HepG2 (cell line): ENCODE measurements around the gene NPVF. TPM values are rescaled to one million over a fixed set of nuclear protein-coding genes. Genes with fewer than 3 reads are reported as not detected.

Source experiments
- ATAC-seq: fragments of 200-7000 bp; cut with Tn5 transposase; 3 replicates; pipeline ENCODE4 v1.9.1; 2020; ENCODE audit warnings: mild to moderate bottlenecking, moderate library complexity
- BruUV-seq: library from RNA; stranded (reverse); fragments of 400-500 nt; replicated peaks from 2 replicates; lab custom pipeline; 2021; lab: Mats Ljungman, UMichigan
- CTCF ChIA-PET: fragments of 300-600 bp; formaldehyde crosslinking; extraction: SDS; loops from one replicate; lab custom pipeline; 2021; ENCODE audit warnings: low total read pairs, inconsistent platforms, low intra/inter-chr PET ratio; lab: Yijun Ruan, JAX
- POLR2A ChIA-PET: fragments of 350-600 bp; sonication (Branson Sonifier 250); formaldehyde crosslinking; loops from one replicate; lab custom pipeline; 2020; ENCODE audit warnings: antibody characterized with exemption, inconsistent platforms; lab: Yijun Ruan, JAX
- DNase-seq: peaks from one replicate; pipeline ENCODE4 v3.0.0-alpha.2; 2015; ENCODE audit warnings: low spot score
- FAIRE-seq: peaks from 3 replicates; lab custom pipeline; 2011; peaks lifted over from hg19 to GRCh38; lab: Jason Lieb, UNC
- H2AFZ ChIP-seq: one replicate; pipeline ENCODE4 v1.6.1; 2011; ENCODE audit warnings: low read length, inconsistent platforms
- H3K27ac ChIP-seq: fragments of 300-600 bp; 3 replicates; pipeline ENCODE4 v1.8.0; 2011; ENCODE audit warnings: mixed run types, mild to moderate bottlenecking, mixed read lengths, low read length, inconsistent platforms; ENCODE audit not compliant: insufficient read depth; ENCODE audit errors: extremely low read length
- H3K27me3 ChIP-seq, 2 experiments: fragments of 200-600 bp in 1 of 2; 2 replicates in 1 of 2; 3 replicates in 1 of 2; pipeline versions ENCODE4 v1.6.0 to v1.8.0; 2011; ENCODE audit warnings: low read length in 2 of 2, mild to moderate bottlenecking in 2 of 2, moderate library complexity in 2 of 2, inconsistent platforms in 1 of 2; ENCODE audit not compliant: insufficient read depth in 2 of 2, control insufficient read depth in 1 of 2
- H3K36me3 ChIP-seq, 2 experiments: fragments of 200-600 bp in 1 of 2; replicated peaks in 1 of 2; 2 replicates in 1 of 2; 3 replicates in 1 of 2; pipeline versions ENCODE4 v1.5.1 to v1.8.0; 2011; ENCODE audit warnings: low read length in 2 of 2, inconsistent platforms in 1 of 2; ENCODE audit not compliant: insufficient read depth in 2 of 2, control insufficient read depth in 1 of 2
- H3K4me1 ChIP-seq: 2 replicates; pipeline ENCODE4 v1.5.1; 2012; ENCODE audit warnings: low read length, inconsistent platforms; ENCODE audit not compliant: insufficient read depth
- H3K4me2 ChIP-seq: 2 replicates; pipeline ENCODE4 v1.6.0; 2011; ENCODE audit warnings: low read depth, low read length, inconsistent platforms
- H3K4me3 ChIP-seq, 3 experiments: fragments of 200-600 bp in 1 of 3; sonication (generic), shearing (Covaris generic) in 1 of 3; replicated peaks in 1 of 3; 2 replicates each; pipeline ENCODE4 v1.5.1; 2011 to 2016; ENCODE audit warnings: low read length in 3 of 3, inconsistent platforms in 2 of 3, low read depth in 2 of 3, mild to moderate bottlenecking in 2 of 3, control low read depth in 1 of 3, mixed read lengths in 1 of 3; ENCODE audit not compliant: insufficient read depth in 1 of 3
- H3K79me2 ChIP-seq: one replicate; pipeline ENCODE4 v1.6.1; 2011; ENCODE audit warnings: low read length, inconsistent platforms; ENCODE audit not compliant: insufficient read depth
- H3K9ac ChIP-seq: 2 replicates; pipeline ENCODE4 v1.6.0; 2011; ENCODE audit warnings: mild to moderate bottlenecking, low read depth, low read length, inconsistent platforms; ENCODE audit not compliant: insufficient read depth
- H3K9me3 ChIP-seq: 2 replicates; pipeline ENCODE4 v1.5.1; 2012; ENCODE audit warnings: mild to moderate bottlenecking, low read length
- H4K20me1 ChIP-seq: 2 replicates; pipeline ENCODE4 v1.6.0; 2011; ENCODE audit warnings: inconsistent platforms, mild to moderate bottlenecking, low read length, moderate library complexity; ENCODE audit not compliant: insufficient read depth
- CTCF ChIP-seq: sonication (generic); formaldehyde crosslinking; IDR thresholded peaks from 2 replicates; pipeline ENCODE4 v1.5.0; 2020; ENCODE audit warnings: mild to moderate bottlenecking, missing genetic modification reagents, moderate library complexity
- DNMT1 ChIP-seq: sonication (generic); formaldehyde crosslinking; IDR thresholded peaks from 2 replicates; pipeline ENCODE4 v1.5.1; 2020; ENCODE audit warnings: mild to moderate bottlenecking, missing genetic modification reagents
- FOXA1 ChIP-seq, 2 experiments: fragments of 450-650 bp in 1 of 2; sonication (generic) in 1 of 2; formaldehyde crosslinking in 1 of 2; IDR thresholded peaks; 2 replicates each; pipeline versions ENCODE4 v1.4.0 to v1.6.1; 2016 to 2020; ENCODE audit warnings: missing genetic modification reagents in 1 of 2
- FOXA3 ChIP-seq: IDR thresholded peaks from 2 replicates; pipeline ENCODE4 v1.6.1; 2016; ENCODE audit warnings: missing genetic modification reagents, missing compliant biosample characterization
- KLF11 ChIP-seq: IDR thresholded peaks from 2 replicates; pipeline ENCODE4 v1.6.1; 2016; ENCODE audit warnings: missing compliant biosample characterization
- SKI ChIP-seq: fragments of 450-650 bp; IDR thresholded peaks from one replicate; pipeline ENCODE4 v1.6.1; 2018; ENCODE audit warnings: mild to moderate bottlenecking; ENCODE audit not compliant: partially characterized antibody
- STAG1 ChIP-seq: sonication (generic); formaldehyde crosslinking; IDR thresholded peaks from 2 replicates; pipeline ENCODE4 v1.4.0; 2020; ENCODE audit warnings: missing genetic modification reagents
- ZFP36L2 ChIP-seq: sonication (generic); formaldehyde crosslinking; IDR thresholded peaks from 2 replicates; pipeline ENCODE4 v1.4.0; 2020; ENCODE audit warnings: missing genetic modification reagents
- WGBS: methylation state at CpG from one replicate; pipeline ENCODE4 v1.1.6; 2017; ENCODE audit warnings: low lambda C conversion rate; 5-methylcytosine and 5-hydroxymethylcytosine counted together
- in situ Hi-C: cut with HindIII; loops from 2 replicates; pipeline ENCODE4 v1.10.0; 2017; ENCODE audit warnings: low pct_unique_long_range_greater_than_20kb; ENCODE audit not compliant: extremely low pct_ligation_motif_present
- intact Hi-C: fragments of 100-400 bp; cut with micrococcal nuclease; formaldehyde crosslinking; loops from one replicate; pipeline ENCODE4 v1.10.0; 2022; ENCODE audit not compliant: unreplicated experiment
- polyA plus RNA-seq, 8 experiments: library from polyadenylated mRNA; depleted of rRNA in 3 of 8; stranded (reverse) in 7 of 8; unstranded in 1 of 8; fragments of >200 nt; fragmentation: Illumina TruSeq in 4 of 8; extraction: Trizol in 4 of 8; gene quantifications; 2 replicates each; pipeline versions ENCODE4 v1.2.1 to v1.2.3, GENCODE V29; 2011 to 2016; ENCODE audit warnings: low read depth in 4 of 8, missing spikeins in 1 of 8, mixed read lengths in 1 of 8; ENCODE audit not compliant: insufficient read depth in 1 of 8
- total RNA-seq, 5 experiments: library from RNA; depleted of rRNA; stranded (reverse); fragments of >200 nt; fragmentation: Illumina TruSeq; extraction: Trizol; gene quantifications; 2 replicates each; pipeline ENCODE4 v1.2.3, GENCODE V29; 2016; ENCODE audit warnings: low read depth in 1 of 5

Gene NPVF
- total and polyA plus RNA-seq, 2 of the 13 experiments (the other 11 are each of a cell fraction or from before 2014, with no cell fraction given) = not detected

GRCh38 chr7:25216837-25217236 is 11.4 kb downstream of the NPVF start:
- H3K9me3 ChIP-seq = no peaks in the 10 kb centered on the region
- CTCF ChIA-PET = interaction anchor here (0.6 to 1.3 kb wide), 2 partner anchors 37 to 173 kb away, joined by 3 to 6 read pairs; a partner anchor contains a TSS
- BruUV-seq = no TSS peak
- peaks cover 0 to 19% of the 10 kb centered on the region in 2 experiments; a peak in 3 of 5 replicates for H3K27me3 ChIP-seq
- intact Hi-C loops = loop anchor here (1.0 kb wide), 1 partner anchor 37 kb away; a partner anchor contains a TSS
- peak; percentile 39 for DNase-seq
- no peaks in the 10 kb centered on the region for H3K79me2 ChIP-seq
- no peak for FAIRE-seq
- 0% methylated on average over 2 of the region's 2 CpGs for WGBS
- H3K9ac ChIP-seq = no peak overlapping the region
- no peak overlapping the region for H2AFZ ChIP-seq
- no peak overlapping the region for H3K27ac ChIP-seq
- TF ChIP-seq FOXA3 (CRISPR knock-in tag) (0 out of 2 replicates have a peak, but pooled peaks have one; percentile 24), KLF11 (CRISPR knock-in tag) (no peak), CTCF (CRISPR knock-in tag) (peak; percentile 58), ZFP36L2 (CRISPR knock-in tag) (no peak), SKI (no peak), FOXA1 (IDR thresholded peaks at IDR 0.05) (no peak), FOXA1 (CRISPR knock-in tag; IDR thresholded peaks at IDR 0.05) (peak; percentile 11; the same call in 1 of the 2 replicates), DNMT1 (no peak), STAG1 (CRISPR knock-in tag) (peak; percentile 26; the same call in 1 of the 2 replicates)
- H4K20me1 ChIP-seq = no peaks in the 10 kb centered on the region
- H3K4me2 ChIP-seq = no peak overlapping the region
- no peak overlapping the region for H3K4me3 ChIP-seq
- H3K36me3 ChIP-seq = no peaks in the 10 kb centered on the region
- H3K4me1 ChIP-seq = no peaks in the 10 kb centered on the region
- in situ Hi-C loops = no loop called here
- no peak for ATAC-seq
- POLR2A ChIA-PET = no interaction called here
